Mucosa of descending colon (tissue), 3 donors: Measurements from ENCODE around the gene APIP. TPM values are rescaled to one million over a fixed set of nuclear protein-coding genes. Genes with fewer than 3 reads are reported as not detected.

ENCODE experiments used
- ATAC-seq: fragments of 200-7000 bp; cut with Tn5 transposase; one replicate; pipeline ENCODE4 v1.9.1; 2020; ENCODE audit warnings: mild to moderate bottlenecking, moderate library complexity
- DNase-seq, 3 donors: peaks; one replicate each; pipeline ENCODE4 v3.0.0-alpha.2; 2020
- H3K36me3 ChIP-seq: fragments of 200-600 bp; one replicate; pipeline ENCODE4 v1.8.0; 2021; ENCODE audit warnings: low read depth, mild to moderate bottlenecking
- H3K4me1 ChIP-seq: fragments of 200-600 bp; one replicate; pipeline ENCODE4 v1.8.0; 2021; ENCODE audit warnings: low read depth, mild to moderate bottlenecking
- H3K4me3 ChIP-seq: fragments of 200-600 bp; one replicate; pipeline ENCODE4 v1.8.0; 2021; ENCODE audit warnings: mild to moderate bottlenecking
- H3K9me3 ChIP-seq: fragments of 200-600 bp; one replicate; pipeline ENCODE4 v1.8.0; 2021; ENCODE audit warnings: mild to moderate bottlenecking
- CTCF ChIP-seq: fragments of 200-600 bp; IDR thresholded peaks from one replicate; pipeline ENCODE4 v1.8.0; 2022; ENCODE audit warnings: antibody characterized with exemption, mild to moderate bottlenecking
- intact Hi-C, 2 donors: fragments of 100-400 bp; cut with DNase I in 1 of 2; cut with micrococcal nuclease in 1 of 2; formaldehyde crosslinking; loops; one replicate each; pipeline versions ENCODE4 v1.11.0 to v1.11.1; 2022; cut with DNase I, micrococcal nuclease
- total RNA-seq, 3 donors: library from RNA; stranded (reverse); fragmentation: NEBNext Ultra II Directional in 2 of 3; extraction: Animal tissue kit (Norgen Biotek cat#: 25700) in 2 of 3; gene quantifications; one replicate each; pipeline versions ENCODE4 v1.2.1 to v1.2.4, GENCODE V29; 2021 to 2023
- donor health status: DM: no; HTN: no; CAD: no; lungs with moderate emphysema.
- donor health status: DM: no; HTN: no; CAD: no.
- donor health status: DM: no; HTN: yes; CAD: no.

Gene APIP
- total RNA-seq, 3 donors from 2014 or later: 22.7 to 59.4 (median 44.9) TPM

GRCh38 chr11:34863048-34863447 is 53.1 kb downstream of the APIP start:
- TF ChIP-seq CTCF: no peak

GRCh38 chr11:34860518-34860917 is 55.7 kb downstream of the APIP start:
- Histone ChIP-seq H3K4me1 (peaks cover 2% of the 10 kb centered on the region), H3K9me3 (no peaks in the 10 kb centered on the region), H3K4me3 (no peak overlapping the region), H3K36me3 (no peaks in the 10 kb centered on the region)
- ATAC-seq (no peak), DNase-seq (no peak)
- no peak for TF ChIP-seq CTCF
- intact Hi-C loops: no loop called here

More at GRCh38 chr11:34863048-34863447, 53.1 kb downstream of the APIP start:
- no peaks in the 10 kb centered on the region for H3K36me3 ChIP-seq
- DNase-seq (no peak), ATAC-seq (no peak)
- H3K9me3 ChIP-seq: no peaks in the 10 kb centered on the region
- intact Hi-C loops: no loop called here
- H3K4me1 ChIP-seq: peaks cover 3% of the 10 kb centered on the region
- H3K4me3 ChIP-seq: no peak overlapping the region

- DNase-seq (no peak), ATAC-seq (no peak)
- no peak for TF ChIP-seq CTCF
- Histone ChIP-seq H3K9me3 (no peaks in the 10 kb centered on the region), H3K4me3 (no peak overlapping the region), H3K4me1 (no peaks in the 10 kb centered on the region), H3K36me3 (no peaks in the 10 kb centered on the region)
- intact Hi-C loops: no loop called here
Observed at GRCh38 chr11:34860034-34860433, 56.1 kb downstream of the APIP start.

GRCh38 chr11:34859496-34859895 is 56.7 kb downstream of the APIP start:
- H3K9me3 ChIP-seq: no peaks in the 10 kb centered on the region
- no peaks in the 10 kb centered on the region for H3K36me3 ChIP-seq
- intact Hi-C loops: no loop called here
- H3K4me1 ChIP-seq: no peaks in the 10 kb centered on the region
- H3K4me3 ChIP-seq: no peak overlapping the region
- ATAC-seq (no peak), DNase-seq (no peak)
- no peak for TF ChIP-seq CTCF

GRCh38 chr11:34857463-34857862 is 58.7 kb downstream of the APIP start:
- no peak overlapping the region for H3K4me3 ChIP-seq
- DNase-seq: no peak
- ATAC-seq: no peak
- intact Hi-C loops: no loop called here
- TF ChIP-seq CTCF: no peak
- no peaks in the 10 kb centered on the region for H3K4me1 ChIP-seq
- no peaks in the 10 kb centered on the region for H3K9me3 ChIP-seq
- H3K36me3 ChIP-seq: no peaks in the 10 kb centered on the region

- H3K4me1 ChIP-seq: no peaks in the 10 kb centered on the region
- H3K4me3 ChIP-seq: no peak overlapping the region
- no peaks in the 10 kb centered on the region for H3K36me3 ChIP-seq
- intact Hi-C loops: no loop called here
- DNase-seq (no peak), ATAC-seq (no peak)
- no peaks in the 10 kb centered on the region for H3K9me3 ChIP-seq
- no peak for TF ChIP-seq CTCF
Observed at GRCh38 chr11:34856251-34856650, 59.9 kb downstream of the APIP start.
